Transverse colon (tissue), 4 donors: Measurements from ENCODE around the gene RAD51C. TPM values are rescaled to one million over a fixed set of nuclear protein-coding genes. Genes with fewer than 3 reads are reported as not detected.
"Not testable (repeated sequence)": the region's sequence is repeated elsewhere in the genome, so short reads cannot be mapped to it uniquely, and the experiment has no call there.

Experiments used
- DNase-seq: peaks from one replicate; pipeline ENCODE4 v3.0.0-alpha.2; 2019
- H3K27ac ChIP-seq, 4 donors: fragments of 200-600 bp; sonication (generic); 2 replicates each; pipeline ENCODE4 v1.5.1; 2016 to 2018; ENCODE audit warnings: inconsistent platforms in 4 of 4
- H3K27me3 ChIP-seq: fragments of 200-600 bp; sonication (generic); 2 replicates; pipeline ENCODE4 v1.5.1; 2017; ENCODE audit warnings: inconsistent platforms
- H3K36me3 ChIP-seq, 4 donors: fragments of 200-600 bp; sonication (generic); 2 replicates each; pipeline ENCODE4 v1.5.1; 2017 to 2019; ENCODE audit warnings: inconsistent platforms in 4 of 4
- H3K4me1 ChIP-seq, 4 donors: fragments of 200-600 bp; sonication (generic); 2 replicates each; pipeline ENCODE4 v1.5.1; 2017 to 2020; ENCODE audit warnings: inconsistent platforms in 4 of 4
- H3K4me3 ChIP-seq, 4 donors: fragments of 200-600 bp; sonication (generic); 1 replicate in 1 of 4; 2 replicates in 3 of 4; pipeline versions ENCODE4 v1.5.1 to v1.6.1; 2017 to 2019; ENCODE audit warnings: inconsistent platforms in 4 of 4
- H3K9me3 ChIP-seq, 2 donors: fragments of 200-600 bp; sonication (generic); 2 replicates each; pipeline ENCODE4 v1.5.1; 2017 to 2019; ENCODE audit warnings: inconsistent platforms in 2 of 2
- EP300 ChIP-seq: sonication (generic); formaldehyde crosslinking; IDR thresholded peaks from one replicate; pipeline ENCODE4 v1.6.1; 2017; ENCODE audit warnings: antibody characterized with exemption, low read depth
- POLR2A ChIP-seq: fragments of 450-650 bp; IDR thresholded peaks from one replicate; pipeline ENCODE4 v1.6.1; 2016; ENCODE audit warnings: antibody characterized with exemption, mild to moderate bottlenecking, moderate library complexity
- POLR2AphosphoS5 ChIP-seq, 3 donors: sonication (generic); formaldehyde crosslinking; IDR thresholded peaks; one replicate each; pipeline ENCODE4 v1.6.1; 2016; ENCODE audit warnings: antibody characterized with exemption in 3 of 3
- WGBS, 2 donors: methylation state at CpG; one replicate each; pipeline ENCODE4 v1.1.5; 2018; ENCODE audit warnings: low coverage in 1 of 2; 5-methylcytosine and 5-hydroxymethylcytosine counted together
- in situ Hi-C, 4 donors: fragments of 200-750 bp; cut with MboI; loops; one replicate each; pipeline versions ENCODE4 v1.15.0 to v1.15.1; 2017; ENCODE audit warnings: low sequenced_read_pairs in 3 of 4, low pct_ligation_motif_present in 1 of 4, low pct_unique_long_range_greater_than_20kb in 1 of 4
- intact Hi-C: fragments of 100-400 bp; cut with DNase I; formaldehyde crosslinking; loops from one replicate; pipeline ENCODE4 v1.15.1; 2023; ENCODE audit warnings: low total_unique reads
- total RNA-seq, 4 donors: library from RNA; depleted of rRNA; stranded (reverse); fragments of >200 nt; gene quantifications; one replicate each; pipeline ENCODE4 v1.1.0, GENCODE V29; 2016
- TF ChIP-seq, protein P1 (sequence below), 5 experiments: fragments of 200-600 bp in 3 of 5; fragments of 450-650 bp in 2 of 5; sonication (generic) in 3 of 5; IDR thresholded peaks; 1 replicate in 2 of 5; 2 replicates in 3 of 5; pipeline ENCODE4 v1.5.1; 2016 to 2017; ENCODE audit warnings: antibody characterized with exemption in 5 of 5, inconsistent platforms in 3 of 5, mild to moderate bottlenecking in 2 of 5, moderate library complexity in 1 of 5

RAD51C gene
- total RNA-seq, 4 donors from 2014 or later: 4.9 to 37.0 (median 9.2) TPM

- Histone ChIP-seq H3K27me3 (no peaks in the 10 kb centered on the region), H3K9me3 (no peaks in the 10 kb centered on the region), H3K36me3 (no peaks in the 10 kb centered on the region), H3K4me1 (no peaks in the 10 kb centered on the region), H3K27ac (no peak overlapping the region), H3K4me3 (no peak overlapping the region)
- in situ Hi-C loops: no loop called here
- TF ChIP-seq POLR2A (no peak), EP300 (no peak), POLR2AphosphoS5 (IDR thresholded peaks at IDR 0.05) (no peak)
- TF ChIP-seq, protein P1, sequence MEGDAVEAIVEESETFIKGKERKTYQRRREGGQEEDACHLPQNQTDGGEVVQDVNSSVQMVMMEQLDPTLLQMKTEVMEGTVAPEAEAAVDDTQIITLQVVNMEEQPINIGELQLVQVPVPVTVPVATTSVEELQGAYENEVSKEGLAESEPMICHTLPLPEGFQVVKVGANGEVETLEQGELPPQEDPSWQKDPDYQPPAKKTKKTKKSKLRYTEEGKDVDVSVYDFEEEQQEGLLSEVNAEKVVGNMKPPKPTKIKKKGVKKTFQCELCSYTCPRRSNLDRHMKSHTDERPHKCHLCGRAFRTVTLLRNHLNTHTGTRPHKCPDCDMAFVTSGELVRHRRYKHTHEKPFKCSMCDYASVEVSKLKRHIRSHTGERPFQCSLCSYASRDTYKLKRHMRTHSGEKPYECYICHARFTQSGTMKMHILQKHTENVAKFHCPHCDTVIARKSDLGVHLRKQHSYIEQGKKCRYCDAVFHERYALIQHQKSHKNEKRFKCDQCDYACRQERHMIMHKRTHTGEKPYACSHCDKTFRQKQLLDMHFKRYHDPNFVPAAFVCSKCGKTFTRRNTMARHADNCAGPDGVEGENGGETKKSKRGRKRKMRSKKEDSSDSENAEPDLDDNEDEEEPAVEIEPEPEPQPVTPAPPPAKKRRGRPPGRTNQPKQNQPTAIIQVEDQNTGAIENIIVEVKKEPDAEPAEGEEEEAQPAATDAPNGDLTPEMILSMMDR (IDR thresholded peaks at IDR 0.05): no peak
- 88 to 100% methylated on average over 1 of the region's 1 CpG for WGBS, 2 donors
- no peak for DNase-seq
- intact Hi-C loops: no loop called here
These were observed 55.3 kb downstream of the RAD51C start for GRCh38 chr17:58747674-58748073.

DNA sequence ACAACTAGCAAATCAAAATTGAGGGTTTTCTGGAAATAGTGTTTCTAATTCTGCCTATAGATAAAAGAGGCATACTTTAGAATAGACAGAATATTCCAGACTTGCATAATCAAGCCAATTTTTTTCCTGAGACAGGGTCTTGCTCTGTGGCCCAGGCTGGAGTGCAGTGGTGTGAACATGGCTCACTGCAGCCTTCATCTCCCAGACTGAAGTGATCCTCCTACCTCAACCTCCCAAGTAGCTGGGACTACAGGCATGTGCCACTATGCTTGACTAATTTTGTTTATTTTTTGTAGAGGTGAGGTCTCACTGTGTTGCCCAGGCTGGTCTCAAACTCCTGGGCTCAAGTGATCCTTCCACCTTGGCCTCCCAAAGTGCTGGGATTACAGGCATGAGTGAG, 57.2 kb downstream of the RAD51C start:
- intact Hi-C loops, H3K36me3 ChIP-seq, DNase-seq, H3K27me3 ChIP-seq, H3K4me3 ChIP-seq, H3K4me1 ChIP-seq, H3K27ac ChIP-seq, in situ Hi-C loops, H3K9me3 ChIP-seq: not testable (repeated sequence)

DNA sequence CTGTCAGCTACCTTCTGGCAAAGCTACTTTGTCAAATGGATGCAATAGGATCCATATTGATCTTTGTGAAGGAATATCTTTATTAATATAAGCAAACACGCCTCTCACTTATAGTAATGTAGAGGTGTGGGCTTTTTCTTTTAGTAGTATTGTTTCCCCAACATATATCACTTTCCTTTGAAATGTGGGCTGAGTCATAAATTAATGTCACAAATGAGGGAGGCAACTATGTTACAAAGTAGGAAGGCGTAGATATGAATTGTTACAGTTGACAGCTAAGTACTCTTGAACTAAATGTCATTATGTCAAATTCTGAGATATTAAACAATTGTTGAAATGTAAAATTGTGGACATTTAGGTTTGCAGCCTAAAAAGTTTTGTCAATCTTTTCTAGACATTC, 60.6 kb downstream of the RAD51C start:
- TF ChIP-seq, protein P1 (IDR thresholded peaks at IDR 0.05): no peak
- TF ChIP-seq EP300 (no peak), POLR2A (no peak), POLR2AphosphoS5 (IDR thresholded peaks at IDR 0.05) (no peak)
- peaks cover 41% of the 10 kb centered on the region for H3K27me3 ChIP-seq
- DNase-seq: no peak
- in situ Hi-C loops: no loop called here
- no peaks in the 10 kb centered on the region for H3K9me3 ChIP-seq
- H3K4me3 ChIP-seq: no peak overlapping the region
- H3K27ac ChIP-seq: no peak overlapping the region
- H3K36me3 ChIP-seq: no peaks in the 10 kb centered on the region
- H3K4me1 ChIP-seq: peaks cover 0 to 18% (median 18%) of the 10 kb centered on the region in 4 donors
- intact Hi-C loops: no loop called here
- 65 to 69% methylated on average over 2 of the region's 2 CpGs for WGBS, 2 donors

GRCh38 chr17:58755269-58755576, 62.8 kb downstream of the RAD51C start:
- intact Hi-C loops: no loop called here
- Histone ChIP-seq H3K27me3 (peaks cover 63% of the 10 kb centered on the region), H3K4me1 (peaks cover 0 to 18% (median 18%) of the 10 kb centered on the region in 4 donors), H3K9me3 (no peaks in the 10 kb centered on the region), H3K36me3 (no peaks in the 10 kb centered on the region), H3K4me3 (peak overlapping the region in 2 of 4 donors; percentile 53 to 62), H3K27ac (no peak overlapping the region)
- in situ Hi-C loops: no loop called here
- TF ChIP-seq, protein P1 (IDR thresholded peaks at IDR 0.05): no peak
- TF ChIP-seq EP300: no peak
- no peak for TF ChIP-seq POLR2A
- TF ChIP-seq POLR2AphosphoS5 (IDR thresholded peaks at IDR 0.05): no peak
- no peak for DNase-seq
- 36% methylated on average over 2 of the region's 2 CpGs for WGBS, 2 donors

- H3K36me3 ChIP-seq: no peaks in the 10 kb centered on the region
- peaks cover 0 to 18% (median 18%) of the 10 kb centered on the region in 4 donors for H3K4me1 ChIP-seq
- WGBS, 2 donors: 4% methylated on average over 25 of the region's 71 CpGs; no CpG with 5 or more reads in 1 of the 2 donors
- intact Hi-C loops: no loop called here
- DNase-seq: peak; percentile 12
- in situ Hi-C loops: no loop called here
- no peak within 1 kb of the TSS for H3K27ac ChIP-seq
- peaks cover 68% of the 10 kb centered on the region for H3K27me3 ChIP-seq
- H3K4me3 ChIP-seq: peak within 1 kb of the TSS; percentile 13 to 62 (median 46)
- TF ChIP-seq POLR2AphosphoS5 (IDR thresholded peaks at IDR 0.05): no peak
- TF ChIP-seq EP300: no peak
- TF ChIP-seq, protein P1 (IDR thresholded peaks at IDR 0.05): no peak
- TF ChIP-seq POLR2A: no peak
- no peaks in the 10 kb centered on the region for H3K9me3 ChIP-seq
These were observed 63.3 kb downstream of the RAD51C start, which contains the start of gene PPM1E for GRCh38 chr17:58755577-58756245. PPM1E (plus strand) TSS chr17:58755854.
